ENCODE data around the gene TRIM45. TPM values are rescaled to one million over a fixed set of nuclear protein-coding genes. Genes with fewer than 3 reads are reported as not detected.

The TRIM45 gene
- total and polyA plus RNA-seq, 2 of the 13 experiments (the other 11 are each of a cell fraction or from before 2014, with no cell fraction given) = 1.9 to 2.3 TPM

DNA sequence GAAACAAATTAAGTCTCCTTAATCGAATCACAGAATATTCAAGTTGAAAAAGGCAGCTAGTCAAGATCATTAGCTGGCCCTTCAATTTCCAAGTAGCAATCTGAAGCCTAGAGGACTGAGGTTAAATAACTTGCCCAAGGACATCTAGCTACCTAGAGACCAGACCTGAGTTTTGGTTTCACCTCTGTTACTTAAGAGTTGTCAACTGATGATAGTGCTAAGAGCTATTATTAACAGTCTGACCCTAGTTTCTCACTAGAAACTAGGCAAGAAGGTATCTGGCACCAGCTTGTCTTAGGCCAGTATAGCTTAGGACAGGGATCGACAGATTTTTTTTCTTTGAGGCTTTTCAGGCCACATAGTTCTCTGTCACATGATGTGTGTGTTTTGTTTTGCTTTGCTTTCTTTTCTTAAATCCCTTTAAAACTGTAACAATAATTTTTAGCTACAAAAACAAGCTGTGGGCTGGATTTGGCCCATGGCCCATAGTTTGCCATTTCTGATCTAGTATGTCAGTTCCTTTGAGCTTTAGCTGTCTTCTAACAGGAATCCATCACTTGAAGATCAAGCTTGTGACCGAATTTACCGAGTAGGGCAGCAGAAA, 23.2 kb downstream of the TRIM45 start:
- ATAC-seq = no peak
- no peak overlapping the region for H3K4me2 ChIP-seq (ENCODE audit: low read depth, low read length)
- no peaks in the 10 kb centered on the region for H3K27me3 ChIP-seq (ENCODE audit: control insufficient read depth in 1 of 2, insufficient read depth in 2 of 2, low read length in 2 of 2)
- TF ChIP-seq SMARCC2 (IDR thresholded peaks at IDR 0.05) = no peak
- TF ChIP-seq, protein P1, sequence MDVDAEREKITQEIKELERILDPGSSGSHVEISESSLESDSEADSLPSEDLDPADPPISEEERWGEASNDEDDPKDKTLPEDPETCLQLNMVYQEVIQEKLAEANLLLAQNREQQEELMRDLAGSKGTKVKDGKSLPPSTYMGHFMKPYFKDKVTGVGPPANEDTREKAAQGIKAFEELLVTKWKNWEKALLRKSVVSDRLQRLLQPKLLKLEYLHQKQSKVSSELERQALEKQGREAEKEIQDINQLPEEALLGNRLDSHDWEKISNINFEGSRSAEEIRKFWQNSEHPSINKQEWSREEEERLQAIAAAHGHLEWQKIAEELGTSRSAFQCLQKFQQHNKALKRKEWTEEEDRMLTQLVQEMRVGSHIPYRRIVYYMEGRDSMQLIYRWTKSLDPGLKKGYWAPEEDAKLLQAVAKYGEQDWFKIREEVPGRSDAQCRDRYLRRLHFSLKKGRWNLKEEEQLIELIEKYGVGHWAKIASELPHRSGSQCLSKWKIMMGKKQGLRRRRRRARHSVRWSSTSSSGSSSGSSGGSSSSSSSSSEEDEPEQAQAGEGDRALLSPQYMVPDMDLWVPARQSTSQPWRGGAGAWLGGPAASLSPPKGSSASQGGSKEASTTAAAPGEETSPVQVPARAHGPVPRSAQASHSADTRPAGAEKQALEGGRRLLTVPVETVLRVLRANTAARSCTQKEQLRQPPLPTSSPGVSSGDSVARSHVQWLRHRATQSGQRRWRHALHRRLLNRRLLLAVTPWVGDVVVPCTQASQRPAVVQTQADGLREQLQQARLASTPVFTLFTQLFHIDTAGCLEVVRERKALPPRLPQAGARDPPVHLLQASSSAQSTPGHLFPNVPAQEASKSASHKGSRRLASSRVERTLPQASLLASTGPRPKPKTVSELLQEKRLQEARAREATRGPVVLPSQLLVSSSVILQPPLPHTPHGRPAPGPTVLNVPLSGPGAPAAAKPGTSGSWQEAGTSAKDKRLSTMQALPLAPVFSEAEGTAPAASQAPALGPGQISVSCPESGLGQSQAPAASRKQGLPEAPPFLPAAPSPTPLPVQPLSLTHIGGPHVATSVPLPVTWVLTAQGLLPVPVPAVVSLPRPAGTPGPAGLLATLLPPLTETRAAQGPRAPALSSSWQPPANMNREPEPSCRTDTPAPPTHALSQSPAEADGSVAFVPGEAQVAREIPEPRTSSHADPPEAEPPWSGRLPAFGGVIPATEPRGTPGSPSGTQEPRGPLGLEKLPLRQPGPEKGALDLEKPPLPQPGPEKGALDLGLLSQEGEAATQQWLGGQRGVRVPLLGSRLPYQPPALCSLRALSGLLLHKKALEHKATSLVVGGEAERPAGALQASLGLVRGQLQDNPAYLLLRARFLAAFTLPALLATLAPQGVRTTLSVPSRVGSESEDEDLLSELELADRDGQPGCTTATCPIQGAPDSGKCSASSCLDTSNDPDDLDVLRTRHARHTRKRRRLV (CRISPR knock-in tag; IDR thresholded peaks at IDR 0.05) = no peak
- ChIA-PET POLR2A (no interaction called here), CTCF (ENCODE audit: low intra/inter-chr PET ratio, low total read pairs) (no interaction called here)
- intact Hi-C loops (cut with micrococcal nuclease; ENCODE audit: unreplicated experiment) = no loop called here
- no peak for DNase-seq (ENCODE audit: low spot score)
- no TSS peak for BruUV-seq (replicated peaks)
- H2AFZ ChIP-seq (ENCODE audit: low read length) = no peak overlapping the region
- H3K79me2 ChIP-seq (ENCODE audit: insufficient read depth, low read length) = no peaks in the 10 kb centered on the region
- H3K27ac ChIP-seq (ENCODE audit: extremely low read length, insufficient read depth, low read length) = no peak overlapping the region
- H3K4me1 ChIP-seq (ENCODE audit: insufficient read depth, low read length) = no peaks in the 10 kb centered on the region
- H3K9me3 ChIP-seq (ENCODE audit: low read length) = no peaks in the 10 kb centered on the region
- WGBS (ENCODE audit: low lambda C conversion rate) = 96% methylated on average over 4 of the region's 4 CpGs
- in situ Hi-C loops (cut with HindIII; ENCODE audit: extremely low pct_ligation_motif_present, low pct_unique_long_range_greater_than_20kb) = no loop called here
- H4K20me1 ChIP-seq (ENCODE audit: insufficient read depth, low read length) = no peaks in the 10 kb centered on the region
- H3K4me3 ChIP-seq (replicated peaks in 1 of 3; ENCODE audit: insufficient read depth in 1 of 3, low read depth in 2 of 3, low read length in 3 of 3) = no peak overlapping the region
- no peak for FAIRE-seq
- peaks cover 10 to 65% of the 10 kb centered on the region in 2 experiments for H3K36me3 ChIP-seq (replicated peaks in 1 of 2; ENCODE audit: control insufficient read depth in 1 of 2, insufficient read depth in 2 of 2, low read length in 2 of 2)
- H3K9ac ChIP-seq (ENCODE audit: insufficient read depth, low read depth, low read length) = no peak overlapping the region

- H3K4me3 ChIP-seq (replicated peaks in 1 of 3; ENCODE audit: insufficient read depth in 1 of 3, low read depth in 2 of 3, low read length in 3 of 3) = no peak overlapping the region
- H4K20me1 ChIP-seq (ENCODE audit: insufficient read depth, low read length) = no peaks in the 10 kb centered on the region
- in situ Hi-C loops (cut with HindIII; ENCODE audit: extremely low pct_ligation_motif_present, low pct_unique_long_range_greater_than_20kb) = no loop called here
- intact Hi-C loops (cut with micrococcal nuclease; ENCODE audit: unreplicated experiment) = no loop called here
- no peaks in the 10 kb centered on the region for H3K4me1 ChIP-seq (ENCODE audit: insufficient read depth, low read length)
- no peaks in the 10 kb centered on the region for H3K9me3 ChIP-seq (ENCODE audit: low read length)
- no peak for ATAC-seq
- H3K36me3 ChIP-seq (replicated peaks in 1 of 2; ENCODE audit: control insufficient read depth in 1 of 2, insufficient read depth in 2 of 2, low read length in 2 of 2) = peaks cover 16 to 71% of the 10 kb centered on the region in 2 experiments
- H3K27ac ChIP-seq (ENCODE audit: extremely low read length, insufficient read depth, low read length) = no peak overlapping the region
- no peak overlapping the region for H2AFZ ChIP-seq (ENCODE audit: low read length)
- H3K4me2 ChIP-seq (ENCODE audit: low read depth, low read length) = no peak overlapping the region
- WGBS (ENCODE audit: low lambda C conversion rate) = 93% methylated on average over 4 of the region's 4 CpGs
- ChIA-PET POLR2A (no interaction called here), CTCF (ENCODE audit: low intra/inter-chr PET ratio, low total read pairs) (no interaction called here)
- no TSS peak for BruUV-seq (replicated peaks)
- no peak overlapping the region for H3K9ac ChIP-seq (ENCODE audit: insufficient read depth, low read depth, low read length)
- FAIRE-seq = no peak
- no peaks in the 10 kb centered on the region for H3K27me3 ChIP-seq (ENCODE audit: control insufficient read depth in 1 of 2, insufficient read depth in 2 of 2, low read length in 2 of 2)
- DNase-seq (ENCODE audit: low spot score) = no peak
- H3K79me2 ChIP-seq (ENCODE audit: insufficient read depth, low read length) = no peaks in the 10 kb centered on the region
- TF ChIP-seq, protein P2, sequence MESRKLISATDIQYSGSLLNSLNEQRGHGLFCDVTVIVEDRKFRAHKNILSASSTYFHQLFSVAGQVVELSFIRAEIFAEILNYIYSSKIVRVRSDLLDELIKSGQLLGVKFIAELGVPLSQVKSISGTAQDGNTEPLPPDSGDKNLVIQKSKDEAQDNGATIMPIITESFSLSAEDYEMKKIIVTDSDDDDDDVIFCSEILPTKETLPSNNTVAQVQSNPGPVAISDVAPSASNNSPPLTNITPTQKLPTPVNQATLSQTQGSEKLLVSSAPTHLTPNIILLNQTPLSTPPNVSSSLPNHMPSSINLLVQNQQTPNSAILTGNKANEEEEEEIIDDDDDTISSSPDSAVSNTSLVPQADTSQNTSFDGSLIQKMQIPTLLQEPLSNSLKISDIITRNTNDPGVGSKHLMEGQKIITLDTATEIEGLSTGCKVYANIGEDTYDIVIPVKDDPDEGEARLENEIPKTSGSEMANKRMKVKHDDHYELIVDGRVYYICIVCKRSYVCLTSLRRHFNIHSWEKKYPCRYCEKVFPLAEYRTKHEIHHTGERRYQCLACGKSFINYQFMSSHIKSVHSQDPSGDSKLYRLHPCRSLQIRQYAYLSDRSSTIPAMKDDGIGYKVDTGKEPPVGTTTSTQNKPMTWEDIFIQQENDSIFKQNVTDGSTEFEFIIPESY (CRISPR knock-in tag; IDR thresholded peaks at IDR 0.05) = no peak
- TF ChIP-seq, protein P3, sequence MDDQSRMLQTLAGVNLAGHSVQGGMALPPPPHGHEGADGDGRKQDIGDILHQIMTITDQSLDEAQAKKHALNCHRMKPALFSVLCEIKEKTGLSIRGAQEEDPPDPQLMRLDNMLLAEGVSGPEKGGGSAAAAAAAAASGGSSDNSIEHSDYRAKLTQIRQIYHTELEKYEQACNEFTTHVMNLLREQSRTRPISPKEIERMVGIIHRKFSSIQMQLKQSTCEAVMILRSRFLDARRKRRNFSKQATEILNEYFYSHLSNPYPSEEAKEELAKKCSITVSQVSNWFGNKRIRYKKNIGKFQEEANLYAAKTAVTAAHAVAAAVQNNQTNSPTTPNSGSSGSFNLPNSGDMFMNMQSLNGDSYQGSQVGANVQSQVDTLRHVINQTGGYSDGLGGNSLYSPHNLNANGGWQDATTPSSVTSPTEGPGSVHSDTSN (CRISPR knock-in tag; IDR thresholded peaks at IDR 0.05; ENCODE audit: borderline replicate concordance) = no peak
These were observed 24.1 kb downstream of the TRIM45 start for GRCh38 chr1:117097443-117097842.

All from HepG2 (cell line).